Bronchial epithelial cell (primary cell): ENCODE measurements around the gene MMP7. TPM values are rescaled to one million over a fixed set of nuclear protein-coding genes. Genes with fewer than 3 reads are reported as not detected.
"Not testable (repeated sequence)": the region's sequence is repeated elsewhere in the genome, so short reads cannot be mapped to it uniquely, and the experiment has no call there.

Experiments used
- DNase-seq: peaks from one replicate; pipeline ENCODE4 v3.0.0-alpha.2; 2010; ENCODE audit warnings: low read depth
- FAIRE-seq: peaks from 2 replicates; lab custom pipeline; 2011; peaks lifted over from hg19 to GRCh38; lab: Jason Lieb, UNC
- H3K27me3 ChIP-seq: 2 replicates; pipeline ENCODE4 v1.5.1; 2011; ENCODE audit warnings: low read length; ENCODE audit not compliant: control insufficient read depth, insufficient read depth
- H3K36me3 ChIP-seq: 2 replicates; pipeline ENCODE4 v1.5.1; 2011; ENCODE audit warnings: low read length; ENCODE audit not compliant: control insufficient read depth, insufficient read depth
- H3K4me3 ChIP-seq: 2 replicates; pipeline ENCODE4 v1.5.1; 2011; ENCODE audit warnings: mild to moderate bottlenecking, low read depth, low read length, control low read depth
- total RNA-seq: library from RNA; depleted of rRNA; stranded (reverse); fragments of >200 nt; gene quantifications from 2 replicates; pipeline ENCODE4 v1.2.1, GENCODE V29; 2014
- TF ChIP-seq, protein P1 (sequence below): IDR thresholded peaks from 2 replicates; pipeline ENCODE4 v1.5.1; 2011; ENCODE audit warnings: mild to moderate bottlenecking, moderate library complexity, low read length, control low read depth, inconsistent platforms; ENCODE audit not compliant: insufficient read depth, severe bottlenecking

The MMP7 gene
- total RNA-seq, 1 donor from 2014 or later = not detected

DNA sequence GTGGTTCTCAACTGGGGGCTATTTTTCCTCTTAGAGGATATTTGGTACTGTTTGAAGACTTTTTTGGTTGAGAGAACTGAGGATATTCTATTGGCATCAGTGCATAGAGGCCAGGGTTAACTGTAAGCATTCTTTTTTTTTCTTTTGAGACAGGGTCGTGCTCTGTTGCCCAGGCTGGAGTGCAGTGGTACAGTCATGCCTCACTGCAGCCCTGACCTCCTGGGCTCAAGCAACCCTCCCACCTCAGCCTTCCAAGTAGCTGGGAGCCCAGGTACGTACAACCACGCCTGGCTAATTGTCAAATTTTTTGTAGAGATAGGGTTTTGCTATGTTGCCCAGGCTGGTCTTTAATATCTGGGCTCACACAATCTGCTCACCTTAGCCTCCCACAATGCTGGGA lies 12.9 kb downstream of the MMP7 start:
- no peaks in the 10 kb centered on the region for H3K27me3 ChIP-seq
- no peak overlapping the region for H3K4me3 ChIP-seq
- no peaks in the 10 kb centered on the region for H3K36me3 ChIP-seq
- TF ChIP-seq, protein P1, sequence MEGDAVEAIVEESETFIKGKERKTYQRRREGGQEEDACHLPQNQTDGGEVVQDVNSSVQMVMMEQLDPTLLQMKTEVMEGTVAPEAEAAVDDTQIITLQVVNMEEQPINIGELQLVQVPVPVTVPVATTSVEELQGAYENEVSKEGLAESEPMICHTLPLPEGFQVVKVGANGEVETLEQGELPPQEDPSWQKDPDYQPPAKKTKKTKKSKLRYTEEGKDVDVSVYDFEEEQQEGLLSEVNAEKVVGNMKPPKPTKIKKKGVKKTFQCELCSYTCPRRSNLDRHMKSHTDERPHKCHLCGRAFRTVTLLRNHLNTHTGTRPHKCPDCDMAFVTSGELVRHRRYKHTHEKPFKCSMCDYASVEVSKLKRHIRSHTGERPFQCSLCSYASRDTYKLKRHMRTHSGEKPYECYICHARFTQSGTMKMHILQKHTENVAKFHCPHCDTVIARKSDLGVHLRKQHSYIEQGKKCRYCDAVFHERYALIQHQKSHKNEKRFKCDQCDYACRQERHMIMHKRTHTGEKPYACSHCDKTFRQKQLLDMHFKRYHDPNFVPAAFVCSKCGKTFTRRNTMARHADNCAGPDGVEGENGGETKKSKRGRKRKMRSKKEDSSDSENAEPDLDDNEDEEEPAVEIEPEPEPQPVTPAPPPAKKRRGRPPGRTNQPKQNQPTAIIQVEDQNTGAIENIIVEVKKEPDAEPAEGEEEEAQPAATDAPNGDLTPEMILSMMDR = no peak
- DNase-seq = no peak
- no peak for FAIRE-seq

DNA sequence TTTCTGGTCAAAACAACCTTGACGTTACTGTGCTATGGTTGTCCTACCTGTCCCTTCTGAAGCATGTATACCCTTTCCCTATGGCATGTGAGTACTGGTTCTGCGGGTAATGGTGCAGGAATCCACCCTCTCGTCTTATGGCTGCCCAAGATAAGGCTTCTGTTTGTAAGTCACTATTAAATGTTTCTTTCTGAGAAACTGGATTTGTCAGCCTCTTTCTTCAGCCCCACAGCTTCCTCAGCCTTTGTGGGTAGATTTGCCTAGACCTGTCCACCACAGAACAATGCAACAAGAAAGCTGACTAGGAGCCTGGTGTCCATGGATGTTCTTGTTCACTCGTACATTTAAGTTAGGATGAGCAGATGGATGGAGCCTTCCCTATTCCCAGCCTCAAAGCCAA lies 14.4 kb downstream of the MMP7 start:
- H3K27me3 ChIP-seq = no peaks in the 10 kb centered on the region
- TF ChIP-seq, protein P1 = no peak
- peak; percentile 95 for DNase-seq
- H3K4me3 ChIP-seq = no peak overlapping the region
- FAIRE-seq = no peak
- H3K36me3 ChIP-seq = no peaks in the 10 kb centered on the region

DNA sequence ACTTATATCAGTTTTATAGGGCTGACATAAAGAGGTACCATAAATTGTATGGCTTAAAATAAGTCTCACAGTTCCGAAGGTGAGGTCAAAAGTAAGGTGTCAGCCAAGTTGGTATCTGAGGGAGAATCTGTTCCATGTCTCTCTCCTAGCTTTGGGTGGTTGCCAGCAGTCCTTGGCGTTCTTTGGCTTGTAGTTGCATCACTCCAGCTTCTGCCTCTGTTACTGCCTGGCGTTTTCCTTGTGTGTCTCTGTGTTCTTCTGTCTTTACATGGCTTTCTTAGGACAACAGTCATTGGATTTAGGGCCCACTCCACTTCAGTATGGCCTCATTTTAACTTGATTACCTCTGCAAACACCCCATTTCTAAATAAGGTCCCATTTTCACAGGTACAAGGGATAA lies 16.7 kb downstream of the MMP7 start:
- Histone ChIP-seq H3K27me3 (no peaks in the 10 kb centered on the region), H3K4me3 (no peak overlapping the region), H3K36me3 (no peaks in the 10 kb centered on the region)
- DNase-seq = peak; percentile 39
- TF ChIP-seq, protein P1 = no peak
- no peak for FAIRE-seq

DNA sequence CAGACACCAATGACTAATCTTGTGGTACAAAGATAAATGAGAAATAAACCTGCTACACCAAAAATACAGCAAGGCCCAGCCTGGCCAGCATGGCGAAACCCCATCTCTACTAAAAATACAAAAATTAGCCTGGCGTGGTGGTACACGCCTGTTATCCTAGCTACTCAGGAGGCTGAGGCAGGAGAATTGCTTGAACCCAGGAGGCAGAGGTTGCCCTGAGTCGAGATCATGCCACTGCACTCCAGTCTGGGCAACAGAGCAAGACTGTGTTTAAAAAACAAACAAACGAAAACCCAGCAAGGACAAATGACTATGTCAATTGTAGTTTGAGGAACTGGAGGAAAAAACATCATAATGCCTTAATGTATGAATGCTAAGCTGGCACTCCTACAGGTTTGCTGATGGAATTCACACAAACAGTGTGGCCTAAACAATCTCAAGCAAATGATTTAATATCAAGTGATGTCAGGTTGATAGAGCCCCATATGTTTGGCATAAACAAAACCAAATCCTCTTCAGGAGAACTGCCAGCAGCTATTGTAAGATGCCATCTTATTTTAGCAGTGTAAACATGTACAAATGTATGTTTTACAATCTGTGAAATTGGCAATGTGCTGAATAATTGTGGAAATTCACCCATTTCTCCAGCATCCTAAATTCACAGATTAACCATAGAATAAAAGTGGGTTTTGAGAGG lies 20.0 kb downstream of the MMP7 start:
- TF ChIP-seq, protein P1 = no peak
- H3K36me3 ChIP-seq = no peaks in the 10 kb centered on the region
- DNase-seq (no peak), FAIRE-seq (peak; percentile 64)
- no peaks in the 10 kb centered on the region for H3K27me3 ChIP-seq
- no peak overlapping the region for H3K4me3 ChIP-seq

DNA sequence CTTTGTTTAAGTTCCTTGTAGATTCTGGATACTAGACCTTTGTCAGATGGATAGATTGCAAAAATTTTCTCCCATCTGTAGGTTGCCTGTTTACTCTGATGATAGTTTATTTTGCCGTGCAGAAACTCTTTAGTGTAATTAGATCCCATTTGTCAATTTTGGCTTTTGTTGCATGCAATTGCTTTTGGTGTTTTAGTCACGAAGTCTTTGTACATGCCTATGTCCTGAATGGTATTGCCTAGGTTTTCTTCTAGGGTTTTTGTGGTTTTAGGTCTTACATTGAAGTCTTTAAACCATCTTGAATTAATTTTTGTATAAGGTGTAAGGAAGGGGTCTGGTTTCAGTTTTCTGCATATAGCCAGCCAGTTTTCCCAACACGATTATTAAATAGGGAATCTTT lies 27.7 kb downstream of the MMP7 start:
- H3K27me3 ChIP-seq, DNase-seq, H3K4me3 ChIP-seq, FAIRE-seq, H3K36me3 ChIP-seq: not testable (repeated sequence)

DNA sequence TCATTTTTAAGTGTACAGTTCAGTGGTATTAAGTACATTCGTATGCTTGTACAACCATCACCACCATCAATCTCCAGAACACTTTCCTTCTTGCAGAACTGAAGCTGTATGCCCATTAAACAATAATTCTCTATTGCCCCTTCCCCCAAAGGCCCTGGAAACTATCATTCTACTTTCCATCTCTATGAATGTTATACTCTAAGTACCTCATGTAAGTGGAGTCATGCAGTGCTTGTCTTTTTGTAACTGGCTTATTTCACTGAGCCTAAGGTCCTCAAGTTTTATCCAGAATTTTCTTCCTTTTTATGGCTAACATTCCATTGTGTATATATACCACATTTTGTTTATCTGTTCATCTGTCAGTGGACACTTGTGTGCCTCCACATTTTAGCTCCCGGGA lies 29.7 kb downstream of the MMP7 start:
- H3K27me3 ChIP-seq = no peaks in the 10 kb centered on the region
- no peak overlapping the region for H3K4me3 ChIP-seq
- TF ChIP-seq, protein P1 = no peak
- DNase-seq (no peak), FAIRE-seq (no peak)
- no peaks in the 10 kb centered on the region for H3K36me3 ChIP-seq
